ENCODE measurements around the gene KIAA0753. TPM values are rescaled to one million over a fixed set of nuclear protein-coding genes. Genes with fewer than 3 reads are reported as not detected.
"Not testable (repeated sequence)": the region's sequence is repeated elsewhere in the genome, so short reads cannot be mapped to it uniquely, and the experiment has no call there.

The KIAA0753 gene
- total RNA-seq, 1 donor from 2014 or later, result 24.7 TPM

DNA sequence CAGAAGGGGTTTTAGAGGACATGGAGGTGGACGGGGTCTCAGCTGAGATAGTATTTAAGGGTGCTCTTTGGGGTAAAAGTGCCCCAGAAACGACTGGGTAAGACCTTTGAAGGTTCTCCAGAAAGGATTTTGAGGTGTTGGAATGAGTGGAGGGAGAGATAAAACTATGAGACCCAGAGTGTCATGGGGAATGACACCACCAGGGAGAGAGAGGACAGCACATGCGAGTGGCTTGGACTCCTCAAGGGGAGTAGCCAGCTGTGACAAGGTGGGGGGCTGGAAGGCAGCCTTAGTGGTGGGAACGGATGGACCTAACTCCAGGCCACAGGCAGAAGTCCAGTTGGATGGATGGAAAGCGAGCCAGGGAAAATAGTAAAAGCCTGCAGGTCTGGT lies 64.9 kb downstream of the KIAA0753 start:
- TF ChIP-seq, protein P1, sequence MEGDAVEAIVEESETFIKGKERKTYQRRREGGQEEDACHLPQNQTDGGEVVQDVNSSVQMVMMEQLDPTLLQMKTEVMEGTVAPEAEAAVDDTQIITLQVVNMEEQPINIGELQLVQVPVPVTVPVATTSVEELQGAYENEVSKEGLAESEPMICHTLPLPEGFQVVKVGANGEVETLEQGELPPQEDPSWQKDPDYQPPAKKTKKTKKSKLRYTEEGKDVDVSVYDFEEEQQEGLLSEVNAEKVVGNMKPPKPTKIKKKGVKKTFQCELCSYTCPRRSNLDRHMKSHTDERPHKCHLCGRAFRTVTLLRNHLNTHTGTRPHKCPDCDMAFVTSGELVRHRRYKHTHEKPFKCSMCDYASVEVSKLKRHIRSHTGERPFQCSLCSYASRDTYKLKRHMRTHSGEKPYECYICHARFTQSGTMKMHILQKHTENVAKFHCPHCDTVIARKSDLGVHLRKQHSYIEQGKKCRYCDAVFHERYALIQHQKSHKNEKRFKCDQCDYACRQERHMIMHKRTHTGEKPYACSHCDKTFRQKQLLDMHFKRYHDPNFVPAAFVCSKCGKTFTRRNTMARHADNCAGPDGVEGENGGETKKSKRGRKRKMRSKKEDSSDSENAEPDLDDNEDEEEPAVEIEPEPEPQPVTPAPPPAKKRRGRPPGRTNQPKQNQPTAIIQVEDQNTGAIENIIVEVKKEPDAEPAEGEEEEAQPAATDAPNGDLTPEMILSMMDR (IDR thresholded peaks at IDR 0.05), result no peak
- H3K27me3 Mint-ChIP-seq, result no peaks in the 10 kb centered on the region
- H3K9me3 Mint-ChIP-seq, result no peaks in the 10 kb centered on the region
- intact Hi-C loops (cut with micrococcal nuclease), result no loop called here
- H3K27ac Mint-ChIP-seq, result peak overlapping the region; percentile 54
- no peak for DNase-seq
- H3K4me3 Mint-ChIP-seq, result peak overlapping the region; percentile 72
- H3K36me3 Mint-ChIP-seq (ENCODE audit: low read depth), result peaks cover 25% of the 10 kb centered on the region
- ChIA-PET POLR2A (interaction anchor here (0.8 kb wide), 1 partner anchor 28 kb away, joined by 3 read pairs; no protein-coding TSS in a partner anchor), CTCF (no interaction called here)
- peaks cover 29% of the 10 kb centered on the region for H3K4me1 Mint-ChIP-seq
- ATAC-seq (ENCODE audit: low read depth), result no peak

DNA sequence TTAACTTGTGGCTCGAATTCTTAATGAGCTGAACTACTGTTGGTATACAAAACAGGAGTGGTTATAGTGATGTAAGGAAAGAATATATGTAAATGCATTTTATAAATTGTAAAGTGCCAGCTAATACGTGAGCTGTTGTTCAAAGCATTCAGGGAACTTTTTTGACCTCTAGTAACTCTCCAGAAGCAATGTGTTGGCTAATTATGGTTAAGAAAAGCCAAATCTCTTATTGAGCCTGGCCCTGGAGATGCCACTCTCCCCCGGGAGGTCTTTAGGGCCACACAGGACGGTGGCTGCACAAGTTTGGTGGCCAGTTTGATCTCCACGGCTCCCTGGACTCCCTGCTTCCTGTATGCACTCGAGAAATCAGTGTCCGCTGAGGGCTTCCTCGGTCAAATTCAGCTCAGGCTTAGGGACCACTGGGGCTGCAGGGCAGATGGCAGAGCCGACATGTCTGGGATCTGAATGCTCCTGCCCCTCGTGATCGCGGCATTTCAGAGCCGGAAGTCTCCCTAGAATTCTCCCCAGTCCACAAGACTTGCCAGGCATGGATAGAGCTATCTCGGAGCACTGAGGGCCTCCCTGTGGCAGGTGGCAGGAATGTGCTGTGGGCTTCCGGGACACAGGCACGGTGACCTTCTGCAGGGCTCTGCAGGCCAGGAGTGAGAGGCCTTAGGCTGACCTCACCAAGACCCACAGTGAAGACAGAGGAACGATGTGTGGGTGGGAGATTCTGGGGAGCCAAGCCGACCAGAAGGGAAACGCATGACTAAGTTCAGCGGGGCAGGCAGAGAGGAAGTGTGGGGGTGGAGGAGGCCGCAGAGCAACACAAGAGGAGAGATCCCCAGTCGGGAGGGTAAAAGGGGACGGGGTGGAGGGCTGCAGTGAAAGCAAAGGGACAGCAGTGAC lies 65.6 kb downstream of the KIAA0753 start:
- H3K4me1 Mint-ChIP-seq, result peaks cover 29% of the 10 kb centered on the region
- POLR2A ChIA-PET, result interaction anchor here (0.8 kb wide), 1 partner anchor 27 kb away, joined by 3 read pairs; no protein-coding TSS in a partner anchor
- intact Hi-C loops (cut with micrococcal nuclease), result no loop called here

DNA sequence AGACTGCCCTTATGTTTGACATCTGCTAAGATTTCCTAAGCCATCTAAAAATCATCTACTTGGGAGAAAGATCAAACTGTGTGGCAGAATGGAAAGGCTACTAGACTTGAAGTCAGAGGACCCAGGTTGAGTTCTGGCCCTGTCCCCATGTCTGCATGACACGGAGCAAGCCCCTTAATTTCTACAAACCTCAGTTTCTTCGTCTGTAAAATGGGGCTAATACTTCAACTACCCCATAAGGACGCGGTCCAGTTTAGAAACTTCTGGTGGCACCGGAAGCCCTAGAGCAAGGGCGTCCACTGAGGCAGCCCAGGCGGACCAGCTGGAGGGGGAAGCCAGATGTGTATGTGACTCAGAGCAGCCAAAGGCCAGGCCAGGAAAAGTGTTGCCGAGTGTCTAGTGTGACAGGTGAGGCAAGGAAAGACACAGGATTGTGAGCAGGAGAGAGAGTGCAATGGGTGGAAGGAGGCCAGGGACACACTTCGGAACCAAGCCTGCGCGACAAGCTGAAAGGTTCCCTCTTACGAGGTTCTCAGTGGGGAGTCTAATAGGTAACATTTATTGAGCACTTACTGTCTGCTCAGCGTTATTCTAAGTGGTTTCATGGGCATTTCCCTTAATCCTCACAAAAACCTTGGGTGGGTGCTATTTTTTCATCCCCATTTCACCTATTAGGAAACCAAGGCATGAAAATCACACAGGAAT lies 66.4 kb downstream of the KIAA0753 start:
- TF ChIP-seq, protein P1 (IDR thresholded peaks at IDR 0.05), result no peak
- Mint-ChIP-seq H3K27ac (no peak overlapping the region), H3K9me3 (no peaks in the 10 kb centered on the region), H3K27me3 (no peaks in the 10 kb centered on the region), H3K4me1 (peaks cover 29% of the 10 kb centered on the region), H3K4me3 (no peak overlapping the region), H3K36me3 (ENCODE audit: low read depth) (peaks cover 20% of the 10 kb centered on the region)
- no peak for ATAC-seq (ENCODE audit: low read depth)
- ChIA-PET POLR2A (no interaction called here), CTCF (no interaction called here)
- intact Hi-C loops (cut with micrococcal nuclease), result no loop called here
- no peak for DNase-seq

More for the DNA sequence above, 65.6 kb downstream of the KIAA0753 start:
- TF ChIP-seq, protein P1 (IDR thresholded peaks at IDR 0.05), result no peak
- Mint-ChIP-seq H3K27ac (peak overlapping the region; percentile 54), H3K4me3 (peak overlapping the region; percentile 72), H3K9me3 (no peaks in the 10 kb centered on the region), H3K36me3 (ENCODE audit: low read depth) (peaks cover 25% of the 10 kb centered on the region), H3K27me3 (no peaks in the 10 kb centered on the region)
- no peak for DNase-seq
- CTCF ChIA-PET, result no interaction called here
- peak; percentile 88 for ATAC-seq (ENCODE audit: low read depth)

DNA sequence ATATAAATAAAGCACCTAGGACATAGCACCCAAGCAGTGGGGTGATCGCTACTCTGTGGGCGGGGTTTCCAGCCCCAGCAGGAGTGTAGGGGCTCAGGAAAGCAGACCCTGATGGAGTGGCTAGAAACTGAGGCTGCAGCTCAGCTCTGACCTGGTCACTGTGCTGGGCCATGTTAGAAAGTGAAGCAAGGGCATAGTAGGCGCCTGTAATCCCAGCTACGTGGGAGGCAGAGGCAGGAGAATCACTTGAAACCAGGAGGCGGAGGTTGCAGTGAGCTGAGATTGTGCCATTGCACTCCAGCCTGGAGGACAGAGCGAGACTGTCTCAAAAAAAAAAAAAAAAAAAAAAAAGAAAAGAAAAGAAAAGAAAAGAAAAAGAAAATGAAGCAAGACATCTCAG lies 67.0 kb downstream of the KIAA0753 start:
- H3K4me3 Mint-ChIP-seq; H3K9me3 Mint-ChIP-seq; CTCF ChIA-PET; DNase-seq; H3K27me3 Mint-ChIP-seq; H3K27ac Mint-ChIP-seq; ATAC-seq (ENCODE audit: low read depth); intact Hi-C loops (cut with micrococcal nuclease): not testable (repeated sequence)
- peaks cover 29% of the 10 kb centered on the region for H3K4me1 Mint-ChIP-seq
- H3K36me3 Mint-ChIP-seq (ENCODE audit: low read depth), result peaks cover 14% of the 10 kb centered on the region
- POLR2A ChIA-PET, result interaction anchor here (0.6 kb wide), 1 partner anchor 70 kb away, joined by 3 read pairs; no protein-coding TSS in a partner anchor

DNA sequence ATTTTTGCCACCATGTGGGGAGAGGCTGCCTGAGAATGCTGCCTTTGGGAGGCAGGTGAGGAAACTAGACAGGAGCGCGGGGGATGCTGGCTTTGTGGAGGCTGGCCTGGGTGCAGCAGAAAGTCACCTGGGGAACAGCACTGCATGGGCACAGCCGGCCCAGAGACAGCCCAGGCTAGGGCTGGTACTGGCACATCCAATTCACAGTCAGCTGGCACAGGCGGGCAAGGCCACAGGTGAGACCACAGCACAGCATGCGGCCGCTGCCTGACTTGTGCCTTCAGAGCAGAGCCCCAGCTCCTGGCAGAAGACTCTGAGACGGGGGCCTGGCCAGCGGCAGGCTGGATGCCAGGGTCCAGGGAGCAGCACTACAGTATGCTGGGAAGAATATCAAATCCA lies 67.5 kb downstream of the KIAA0753 start:
- POLR2A ChIA-PET, result interaction anchor here (0.6 kb wide), 1 partner anchor 71 kb away, joined by 3 read pairs; no protein-coding TSS in a partner anchor
- Mint-ChIP-seq H3K36me3 (ENCODE audit: low read depth) (peaks cover 10% of the 10 kb centered on the region), H3K9me3 (no peaks in the 10 kb centered on the region), H3K4me3 (no peak overlapping the region), H3K4me1 (peaks cover 29% of the 10 kb centered on the region), H3K27me3 (peaks cover under 1% of the 10 kb centered on the region), H3K27ac (no peak overlapping the region)
- TF ChIP-seq, protein P1 (IDR thresholded peaks at IDR 0.05), result no peak
- intact Hi-C loops (cut with micrococcal nuclease), result no loop called here
- CTCF ChIA-PET, result no interaction called here
- ATAC-seq (ENCODE audit: low read depth) (no peak), DNase-seq (no peak)

Data from activated B cell treated with CpG ODN at 0.5 μM for 24 hours (primary cell).